Measurements from ENCODE around the gene FRZB.

DNA sequence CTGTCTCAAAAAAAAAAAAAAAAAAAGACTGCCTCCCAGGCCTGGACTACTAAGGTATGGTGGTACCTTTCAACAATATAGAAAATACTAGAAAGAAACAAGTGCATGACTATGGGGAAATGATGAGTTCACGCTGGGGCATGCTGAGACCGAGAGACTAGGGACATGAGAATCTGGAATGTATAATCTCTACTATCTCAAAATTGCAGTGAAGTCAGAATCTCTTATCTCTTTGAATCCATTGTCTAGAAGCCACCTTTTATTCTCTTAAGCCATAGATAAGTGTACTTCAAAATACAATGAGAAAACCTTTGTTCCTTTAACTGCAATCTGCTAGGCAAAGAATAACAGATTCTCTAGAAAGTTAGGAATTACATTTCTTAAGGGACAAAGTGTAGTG, 5.6 kb downstream of the FRZB start:
- TF ChIP-seq, protein P1, sequence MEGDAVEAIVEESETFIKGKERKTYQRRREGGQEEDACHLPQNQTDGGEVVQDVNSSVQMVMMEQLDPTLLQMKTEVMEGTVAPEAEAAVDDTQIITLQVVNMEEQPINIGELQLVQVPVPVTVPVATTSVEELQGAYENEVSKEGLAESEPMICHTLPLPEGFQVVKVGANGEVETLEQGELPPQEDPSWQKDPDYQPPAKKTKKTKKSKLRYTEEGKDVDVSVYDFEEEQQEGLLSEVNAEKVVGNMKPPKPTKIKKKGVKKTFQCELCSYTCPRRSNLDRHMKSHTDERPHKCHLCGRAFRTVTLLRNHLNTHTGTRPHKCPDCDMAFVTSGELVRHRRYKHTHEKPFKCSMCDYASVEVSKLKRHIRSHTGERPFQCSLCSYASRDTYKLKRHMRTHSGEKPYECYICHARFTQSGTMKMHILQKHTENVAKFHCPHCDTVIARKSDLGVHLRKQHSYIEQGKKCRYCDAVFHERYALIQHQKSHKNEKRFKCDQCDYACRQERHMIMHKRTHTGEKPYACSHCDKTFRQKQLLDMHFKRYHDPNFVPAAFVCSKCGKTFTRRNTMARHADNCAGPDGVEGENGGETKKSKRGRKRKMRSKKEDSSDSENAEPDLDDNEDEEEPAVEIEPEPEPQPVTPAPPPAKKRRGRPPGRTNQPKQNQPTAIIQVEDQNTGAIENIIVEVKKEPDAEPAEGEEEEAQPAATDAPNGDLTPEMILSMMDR (IDR thresholded peaks at IDR 0.05): no peak
- no peak for TF ChIP-seq POLR2A (IDR thresholded peaks at IDR 0.05)
